Chondrocyte (in vitro differentiated cells): ENCODE results near the gene EXD3. TPM values are rescaled to one million over a fixed set of nuclear protein-coding genes. Genes with fewer than 3 reads are reported as not detected.

ENCODE experiments used
- DNase-seq: peaks from one replicate; pipeline ENCODE4 v3.0.0; 2021; ENCODE audit warnings: mixed read lengths, low spot score
- H3K27ac Mint-ChIP-seq: one replicate; pipeline ENCODE4 v1.8.0; 2021; ENCODE audit warnings: mild to moderate bottlenecking, moderate library complexity, mixed read lengths; ENCODE audit not compliant: unreplicated experiment
- H3K27me3 Mint-ChIP-seq: 2 replicates; pipeline ENCODE4 v1.8.0; 2021; ENCODE audit warnings: low read depth, mixed read lengths
- H3K36me3 Mint-ChIP-seq: 2 replicates; pipeline ENCODE4 v1.8.0; 2021; ENCODE audit warnings: low read depth, mixed read lengths
- H3K4me1 Mint-ChIP-seq: 2 replicates; pipeline ENCODE4 v1.8.0; 2021; ENCODE audit warnings: low read depth, mild to moderate bottlenecking, mixed read lengths
- H3K4me3 Mint-ChIP-seq: one replicate; pipeline ENCODE4 v1.8.0; 2021; ENCODE audit warnings: mild to moderate bottlenecking, moderate library complexity, mixed read lengths; ENCODE audit not compliant: unreplicated experiment
- H3K9me3 Mint-ChIP-seq: 2 replicates; pipeline ENCODE4 v1.8.0; 2021; ENCODE audit warnings: low read depth, mixed read lengths
- CTCF ChIP-seq: fragments of 200-600 bp; sonication (generic); IDR thresholded peaks from 2 replicates; pipeline ENCODE4 v1.5.0; 2021; ENCODE audit warnings: antibody characterized with exemption, mild to moderate bottlenecking, moderate library complexity
- total RNA-seq: library from RNA; stranded (reverse); gene quantifications from 3 replicates; pipeline ENCODE4 v1.2.1, GENCODE V29; 2021

EXD3 gene
- total RNA-seq, 1 donor from 2014 or later, result 11.6 TPM

GRCh38 chr9:137306850-137307254, 116.1 kb downstream of the EXD3 start:
- no peak overlapping the region for H3K4me3 Mint-ChIP-seq
- DNase-seq, result no peak
- no peak for TF ChIP-seq CTCF

GRCh38 chr9:137306066-137306849, 116.7 kb downstream of the EXD3 start:
- Mint-ChIP-seq H3K4me1 (peaks cover 13% of the 10 kb centered on the region), H3K27ac (no peak overlapping the region), H3K9me3 (no peaks in the 10 kb centered on the region), H3K27me3 (no peaks in the 10 kb centered on the region), H3K36me3 (no peaks in the 10 kb centered on the region), H3K4me3 (no peak overlapping the region)
- no peak for TF ChIP-seq CTCF
- DNase-seq, result peak; percentile 93

More at GRCh38 chr9:137306850-137307254, 116.1 kb downstream of the EXD3 start:
- H3K4me1 Mint-ChIP-seq, result peaks cover 13% of the 10 kb centered on the region
- no peak overlapping the region for H3K27ac Mint-ChIP-seq
- no peaks in the 10 kb centered on the region for H3K36me3 Mint-ChIP-seq
- H3K27me3 Mint-ChIP-seq, result no peaks in the 10 kb centered on the region
- H3K9me3 Mint-ChIP-seq, result no peaks in the 10 kb centered on the region

- no peak for TF ChIP-seq CTCF
- Mint-ChIP-seq H3K4me3 (no peak overlapping the region), H3K9me3 (no peaks in the 10 kb centered on the region), H3K4me1 (peaks cover 15% of the 10 kb centered on the region), H3K27me3 (no peaks in the 10 kb centered on the region), H3K27ac (no peak overlapping the region), H3K36me3 (no peaks in the 10 kb centered on the region)
- DNase-seq, result no peak
Observed at GRCh38 chr9:137305798-137306065, 117.2 kb downstream of the EXD3 start.

GRCh38 chr9:137305060-137305797, 117.7 kb downstream of the EXD3 start:
- Mint-ChIP-seq H3K36me3 (no peaks in the 10 kb centered on the region), H3K27me3 (no peaks in the 10 kb centered on the region), H3K4me3 (peak overlapping the region; percentile 19), H3K9me3 (no peaks in the 10 kb centered on the region), H3K4me1 (peaks cover 17% of the 10 kb centered on the region), H3K27ac (peak overlapping the region; percentile 81)
- peak; percentile 34 for TF ChIP-seq CTCF
- no peak for DNase-seq

GRCh38 chr9:137304383-137305059, 118.4 kb downstream of the EXD3 start:
- Mint-ChIP-seq H3K4me1 (peaks cover 22% of the 10 kb centered on the region), H3K27me3 (no peaks in the 10 kb centered on the region), H3K36me3 (no peaks in the 10 kb centered on the region), H3K9me3 (no peaks in the 10 kb centered on the region), H3K4me3 (no peak overlapping the region), H3K27ac (peak overlapping the region; percentile 27)
- TF ChIP-seq CTCF, result peak; percentile 55
- DNase-seq, result peak; percentile 58
